T-helper 1 cell (primary cell): Measurements from ENCODE around the gene PWWP2B.

Source experiments
- DNase-seq, 5 donors: peaks; one replicate each; pipeline ENCODE4 v3.0.0-alpha.2; 2012 to 2020
- total RNA-seq, 4 donors: gene quantifications; one replicate each; lab custom pipeline; 2026; lab: John Stamatoyannopoulos, UW

The PWWP2B gene
- 10.6 to 22.8 (median 11.6) reads per million in 4 donors for total RNA-seq

- peak; percentile 32 to 70 (median 48) for DNase-seq
Observed at GRCh38 chr10:132397036-132397541, at the start of gene PWWP2B. PWWP2B (plus strand) TSS chr10:132397200; CDS start chr10:132397227, 27 bp downstream.

DNA sequence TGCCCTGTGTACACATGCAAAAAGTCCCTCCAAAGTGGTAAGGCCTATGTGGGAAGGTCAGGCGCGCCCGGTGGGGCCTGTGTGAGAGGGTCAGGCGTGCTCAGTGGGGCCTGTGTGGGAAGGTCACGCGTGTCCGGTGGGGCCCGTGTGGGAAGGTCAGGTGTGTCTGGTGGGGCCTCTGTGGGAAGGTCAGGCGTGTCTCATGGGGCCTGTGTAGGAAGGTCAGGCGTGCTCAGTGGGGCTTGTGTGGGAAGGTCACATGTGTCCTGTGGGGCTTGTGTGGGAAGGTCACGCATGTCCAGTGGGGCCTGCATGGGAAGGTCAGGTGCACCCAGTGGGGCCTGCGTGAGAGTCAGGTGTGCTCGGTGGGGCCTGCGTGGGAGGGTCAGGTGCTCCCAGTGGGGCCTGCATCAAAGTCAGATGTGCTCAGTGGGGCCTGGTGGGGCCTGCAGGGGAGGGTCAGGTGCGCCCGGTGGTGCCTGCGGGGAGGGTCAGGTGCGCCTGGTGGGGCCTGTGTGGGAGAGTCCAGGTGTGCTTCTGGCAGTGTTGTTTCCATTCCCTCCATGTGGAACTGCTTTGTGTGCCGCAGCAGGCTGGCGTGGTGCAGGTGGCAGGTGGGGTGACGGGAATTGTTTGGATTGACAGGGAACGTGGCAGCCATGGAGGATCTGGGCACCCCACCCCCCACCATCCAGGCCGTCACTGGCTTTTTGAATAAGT is 49.6 kb upstream of the PWWP2B start:
- no peak for DNase-seq

- DNase-seq = no peak
Observed at GRCh38 chr10:132347931-132348267, 49.1 kb upstream of the PWWP2B start.

GRCh38 chr10:132349766-132350165 is 47.2 kb upstream of the PWWP2B start:
- no peak for DNase-seq

DNA sequence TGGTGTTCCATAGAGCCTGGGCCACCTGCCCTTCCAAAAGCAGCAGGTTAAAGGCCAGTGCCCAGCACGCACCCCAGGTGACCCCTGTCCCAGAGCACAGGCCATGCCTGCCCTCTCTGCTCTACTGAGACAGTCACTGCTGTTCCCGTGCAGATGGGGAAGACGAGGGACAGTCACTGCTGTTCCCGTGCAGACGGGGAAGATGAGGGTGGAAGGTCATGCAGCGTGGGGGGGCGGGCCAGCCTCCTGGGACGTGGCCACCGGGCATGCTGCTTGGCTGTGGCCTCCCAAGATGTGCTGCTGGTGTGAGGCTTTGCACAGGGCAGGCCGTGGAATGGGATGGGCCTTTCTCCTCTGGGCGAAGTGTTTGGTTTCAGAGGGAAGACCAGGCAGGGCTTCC is 46.6 kb upstream of the PWWP2B start:
- no peak for DNase-seq

DNA sequence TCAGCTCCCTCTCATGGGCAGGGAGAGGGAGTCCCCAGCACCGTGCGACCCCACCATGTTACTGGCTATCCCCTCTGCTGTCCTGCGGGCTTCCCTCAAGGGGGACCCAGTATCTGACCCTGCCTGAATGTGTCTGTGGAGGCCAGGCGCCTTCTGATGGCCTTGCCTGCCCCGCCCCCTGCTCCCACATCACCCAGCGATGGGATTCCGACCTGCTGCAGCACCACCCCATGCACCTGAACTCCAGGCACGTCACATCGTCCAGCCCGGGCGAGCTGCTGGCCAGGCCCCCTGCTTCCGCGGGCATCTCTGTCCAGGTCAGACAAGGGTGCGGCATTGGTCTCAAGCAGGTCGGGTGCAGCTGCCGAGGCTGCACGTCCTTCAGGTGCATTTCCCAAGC is 46.1 kb upstream of the PWWP2B start:
- no peak for DNase-seq

GRCh38 chr10:132351611-132352010 is 45.4 kb upstream of the PWWP2B start:
- no peak for DNase-seq

DNA sequence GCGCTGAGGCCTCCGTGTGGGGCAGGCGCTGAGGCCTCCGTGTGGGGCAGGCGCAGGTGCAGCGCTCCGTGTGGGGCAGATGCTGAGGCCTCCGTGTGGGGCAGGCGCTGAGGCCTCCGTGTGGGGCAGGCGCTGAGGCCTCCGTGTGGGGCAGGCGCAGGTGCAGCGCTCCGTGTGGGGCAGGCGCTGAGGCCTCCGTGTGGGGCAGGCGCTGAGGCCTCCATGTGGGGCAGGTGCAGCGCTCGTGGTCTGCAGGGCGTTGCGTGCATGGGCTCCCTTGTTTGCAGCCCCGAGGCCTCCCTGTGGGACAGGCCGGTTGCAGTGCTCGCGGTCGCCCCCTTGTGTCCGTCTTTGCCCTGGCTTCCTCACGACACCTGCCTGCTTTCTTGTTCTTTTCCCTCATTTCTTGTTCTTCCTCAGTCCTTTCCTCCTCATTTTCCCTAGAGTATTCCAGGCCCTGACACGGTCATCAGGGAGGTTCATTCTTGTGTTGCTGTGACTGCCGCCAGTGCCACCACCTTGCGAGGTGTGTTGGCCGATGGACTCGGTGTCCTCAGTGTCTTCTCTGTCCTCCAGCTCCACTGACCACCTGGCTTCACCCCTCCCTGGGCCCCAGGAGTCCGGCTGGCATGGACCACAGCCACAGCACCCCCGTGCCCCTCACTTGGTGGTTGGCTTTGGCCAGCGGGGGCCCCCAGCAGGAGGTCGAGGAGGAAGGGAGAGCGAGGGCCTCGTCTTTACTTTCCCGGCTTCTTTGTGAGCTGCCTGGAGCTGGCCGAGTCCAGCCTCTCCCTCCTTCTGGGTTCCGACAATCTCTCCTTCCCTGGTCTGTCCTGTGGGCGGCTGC is 44.3 kb upstream of the PWWP2B start:
- DNase-seq = peak in 4 of 5 donors; percentile 51 to 71 (median 60)

GRCh38 chr10:132353456-132354355 is 43.3 kb upstream of the PWWP2B start:
- DNase-seq = no peak

DNA sequence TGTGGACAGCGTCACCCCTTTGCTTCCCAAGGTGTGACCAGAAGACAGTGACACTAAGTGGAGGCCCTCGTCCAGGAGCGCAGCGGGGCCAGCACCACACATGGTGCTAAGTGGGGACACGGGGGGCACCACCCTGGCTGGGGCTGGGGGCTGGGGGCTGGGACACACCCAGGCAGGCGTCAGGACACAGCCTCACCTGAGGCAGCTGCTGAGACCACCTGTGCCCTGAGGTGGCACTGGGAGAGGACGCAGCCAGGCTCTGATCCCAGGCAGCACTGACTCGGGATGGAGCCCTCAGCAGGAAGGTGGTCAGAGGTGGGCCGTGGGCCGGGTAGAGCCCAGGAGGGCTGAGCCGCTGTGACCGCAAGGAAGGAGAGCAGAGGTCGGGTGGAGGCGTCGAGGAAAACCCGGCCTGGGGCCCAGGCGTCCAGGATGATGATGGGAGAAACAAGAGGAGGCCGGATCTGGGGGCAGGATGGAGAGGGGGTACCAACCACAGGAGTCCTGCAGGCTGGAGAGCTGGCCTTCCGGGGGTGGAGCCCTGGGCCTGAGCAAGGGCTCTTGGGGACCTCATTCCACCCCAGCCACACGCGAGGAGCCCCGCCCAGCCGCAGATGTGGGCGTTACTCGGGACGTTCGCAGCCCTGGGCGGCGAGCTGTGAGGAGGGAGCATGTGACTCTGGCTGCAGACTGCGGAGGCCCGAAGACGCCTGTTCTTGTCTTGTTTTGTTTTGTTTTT is 42.5 kb upstream of the PWWP2B start:
- DNase-seq = no peak

DNA sequence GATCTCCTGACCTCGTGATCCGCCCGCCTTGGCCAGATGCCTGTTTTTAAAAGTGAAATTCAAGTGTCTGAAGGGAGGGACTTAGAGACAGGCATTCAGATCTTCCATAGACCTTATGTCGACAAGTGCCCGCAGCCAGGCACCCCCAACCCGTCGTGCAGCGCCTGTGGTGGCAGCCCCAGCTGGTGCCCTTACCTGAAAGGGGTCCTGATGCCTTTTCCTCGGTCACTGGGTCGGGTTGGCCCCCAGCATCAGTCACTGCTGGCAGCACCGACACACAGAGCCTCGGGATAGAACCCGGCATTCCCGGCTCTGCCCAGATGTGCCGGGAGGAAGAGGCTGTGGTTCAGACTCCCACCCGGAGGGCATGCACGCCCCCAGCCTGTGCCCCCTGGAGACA is 41.7 kb upstream of the PWWP2B start:
- DNase-seq = no peak

GRCh38 chr10:132355754-132356153 is 41.2 kb upstream of the PWWP2B start:
- DNase-seq = no peak

DNA sequence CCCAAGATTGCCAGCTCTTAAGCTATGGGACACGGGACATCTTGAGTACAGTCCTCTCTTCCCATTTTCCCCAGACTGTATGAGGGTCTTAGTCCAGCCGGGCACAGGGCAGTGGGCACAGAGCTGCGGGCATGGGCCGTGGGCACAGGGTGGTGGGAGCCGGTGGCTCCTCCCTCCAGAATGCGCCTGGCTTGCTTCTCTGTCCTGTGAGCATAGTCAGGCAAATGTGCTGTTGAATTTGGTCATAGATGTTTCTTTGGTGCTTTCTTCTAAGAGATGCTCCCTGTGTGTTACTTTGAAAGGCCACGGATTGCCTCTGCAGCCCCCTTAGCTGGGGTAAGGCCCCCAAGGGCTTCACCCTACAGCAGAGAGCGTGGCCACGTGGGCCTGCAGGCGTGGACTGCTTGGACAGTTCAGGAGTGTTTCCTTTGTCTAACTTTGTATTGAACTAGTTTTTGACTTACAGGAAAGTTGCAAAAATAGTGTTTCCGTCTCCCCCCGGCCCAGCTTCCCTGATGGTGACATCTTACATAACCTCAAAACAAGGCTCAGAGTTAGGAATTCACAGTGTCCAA is 40.3 kb upstream of the PWWP2B start:
- no peak for DNase-seq

DNA sequence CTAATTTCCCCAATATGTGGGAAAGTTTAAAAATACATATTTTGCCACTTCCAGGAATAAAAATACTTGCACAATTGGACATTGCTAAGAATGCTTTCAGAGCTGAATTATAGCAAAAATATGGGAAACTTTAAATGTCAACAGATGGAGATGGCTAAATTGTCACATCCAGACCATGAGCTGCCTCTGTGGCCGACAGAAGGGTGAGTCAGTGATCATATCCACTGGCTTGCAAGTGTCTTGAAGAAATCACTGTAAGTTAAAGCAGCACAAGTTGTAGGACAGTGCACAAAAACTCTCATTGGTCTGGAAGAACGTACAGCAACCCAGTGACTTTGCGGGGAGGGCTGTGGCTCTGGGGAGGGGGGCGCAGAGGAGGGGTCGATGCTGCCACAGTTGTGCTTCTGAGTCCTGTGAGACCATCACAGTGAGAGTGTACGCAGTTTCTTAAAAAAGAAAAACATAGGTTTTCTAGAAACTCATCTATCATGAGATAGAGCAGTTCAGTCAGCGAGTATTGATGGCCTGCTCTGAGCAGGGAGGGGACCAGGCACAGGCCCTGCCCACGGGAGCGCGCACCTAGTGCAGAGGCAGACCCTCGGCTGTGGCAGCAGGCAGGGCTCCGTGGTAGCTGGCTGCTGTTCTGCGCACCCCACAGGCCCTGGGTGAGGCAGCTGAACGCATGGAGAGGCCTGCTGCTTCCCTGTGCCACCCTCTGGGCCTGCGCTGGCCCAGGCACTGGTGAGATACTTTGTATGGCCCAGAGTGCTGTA is 39.5 kb upstream of the PWWP2B start:
- no peak for DNase-seq

DNA sequence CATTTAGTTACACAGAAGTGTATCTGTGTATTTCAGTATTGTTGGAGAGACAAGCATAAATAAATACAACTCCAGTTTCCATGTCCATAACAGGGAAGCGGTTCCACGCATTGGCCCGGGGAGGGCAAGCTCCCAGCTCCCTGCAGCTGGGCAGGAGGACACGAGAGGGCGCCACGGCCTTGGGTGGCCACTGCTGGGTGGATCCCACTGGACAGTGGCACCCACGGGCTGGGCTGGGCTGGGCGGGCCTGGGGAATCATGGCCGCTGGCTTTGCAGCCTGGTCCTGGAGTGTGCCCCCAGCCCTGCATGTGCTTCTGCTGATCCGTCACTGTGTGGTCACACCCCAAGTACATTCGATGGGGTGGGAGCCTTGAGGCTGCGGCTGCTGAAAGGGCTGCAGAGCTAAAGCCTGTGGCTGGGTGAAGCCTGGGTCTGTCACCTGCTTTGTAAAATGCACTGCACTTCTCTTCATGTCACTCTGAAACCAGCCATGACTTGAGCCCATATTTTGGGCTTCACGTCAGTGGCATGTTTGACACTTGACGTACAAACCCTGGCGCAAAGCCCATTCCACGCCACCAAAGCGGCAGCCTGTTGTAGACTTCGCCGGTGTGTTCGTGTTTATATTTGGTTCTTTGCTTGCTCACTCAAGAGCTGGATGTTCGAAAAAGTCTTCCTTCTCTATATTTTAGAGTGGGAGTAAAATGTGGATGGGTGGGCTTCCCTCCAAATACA is 37.5 kb upstream of the PWWP2B start:
- DNase-seq = no peak

GRCh38 chr10:132360766-132361447 is 36.1 kb upstream of the PWWP2B start:
- peak in 1 of 5 donors; percentile 7 for DNase-seq

- DNase-seq = no peak
Observed at GRCh38 chr10:132361581-132362101, 35.4 kb upstream of the PWWP2B start.

DNA sequence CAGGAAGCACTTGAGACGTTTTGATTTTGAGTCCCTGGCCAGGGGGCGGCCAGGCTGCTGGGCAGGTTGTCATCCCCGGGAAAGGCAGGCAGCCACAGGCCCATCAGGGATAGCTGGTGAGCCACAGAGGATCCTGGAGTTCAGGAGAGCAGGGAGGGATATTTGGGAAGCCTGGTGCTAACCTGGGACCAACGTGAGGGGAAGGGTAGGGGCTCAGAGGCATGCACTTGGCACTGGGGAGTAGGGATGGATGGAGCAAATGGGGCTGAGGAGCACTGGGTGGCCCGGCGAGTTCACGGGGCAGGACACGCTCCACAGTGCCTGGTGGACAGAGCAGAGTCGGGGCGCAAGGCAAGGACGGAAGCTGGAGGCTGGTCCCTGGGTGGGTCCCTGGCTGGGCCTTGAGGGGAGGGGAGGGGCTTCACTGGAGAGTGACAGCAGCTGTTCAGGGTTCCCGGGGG is 34.8 kb upstream of the PWWP2B start:
- no peak for DNase-seq

DNA sequence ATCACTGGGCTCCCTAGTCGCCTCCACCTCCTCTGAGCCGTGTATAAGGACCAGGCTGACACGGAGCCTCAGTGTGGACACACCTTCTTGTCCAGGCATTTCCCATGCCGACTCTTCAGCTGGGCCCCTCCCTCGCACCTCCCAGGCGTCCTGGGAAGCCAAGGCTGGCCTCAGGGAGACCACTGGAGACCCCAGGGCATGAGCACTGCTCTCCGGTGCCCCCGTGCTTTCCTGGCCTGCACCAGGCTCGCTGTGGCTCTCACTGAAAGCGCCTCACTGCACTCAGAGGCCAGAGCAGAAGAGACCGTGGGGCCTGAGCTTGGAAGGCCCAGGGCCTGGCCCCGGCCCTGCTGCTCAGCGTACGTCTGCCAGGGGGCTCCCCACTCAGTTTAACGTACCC is 33.6 kb upstream of the PWWP2B start:
- DNase-seq = no peak
